HepG2 (cell line): ENCODE measurements around the gene TMEM229B. TPM values are rescaled to one million over a fixed set of nuclear protein-coding genes. Genes with fewer than 3 reads are reported as not detected.

ENCODE experiments used
- ATAC-seq: fragments of 200-7000 bp; cut with Tn5 transposase; 3 replicates; pipeline ENCODE4 v1.9.1; 2020; ENCODE audit warnings: mild to moderate bottlenecking, moderate library complexity
- BruUV-seq: library from RNA; stranded (reverse); fragments of 400-500 nt; replicated peaks from 2 replicates; lab custom pipeline; 2021; lab: Mats Ljungman, UMichigan
- CTCF ChIA-PET: fragments of 300-600 bp; formaldehyde crosslinking; extraction: SDS; loops from one replicate; lab custom pipeline; 2021; ENCODE audit warnings: low total read pairs, inconsistent platforms, low intra/inter-chr PET ratio; lab: Yijun Ruan, JAX
- POLR2A ChIA-PET: fragments of 350-600 bp; sonication (Branson Sonifier 250); formaldehyde crosslinking; loops from one replicate; lab custom pipeline; 2020; ENCODE audit warnings: antibody characterized with exemption, inconsistent platforms; lab: Yijun Ruan, JAX
- DNase-seq: peaks from one replicate; pipeline ENCODE4 v3.0.0-alpha.2; 2015; ENCODE audit warnings: low spot score
- FAIRE-seq: peaks from 3 replicates; lab custom pipeline; 2011; peaks lifted over from hg19 to GRCh38; lab: Jason Lieb, UNC
- H2AFZ ChIP-seq: one replicate; pipeline ENCODE4 v1.6.1; 2011; ENCODE audit warnings: low read length, inconsistent platforms
- H3K27ac ChIP-seq: fragments of 300-600 bp; 3 replicates; pipeline ENCODE4 v1.8.0; 2011; ENCODE audit warnings: mixed run types, mild to moderate bottlenecking, mixed read lengths, low read length, inconsistent platforms; ENCODE audit not compliant: insufficient read depth; ENCODE audit errors: extremely low read length
- H3K27me3 ChIP-seq, 2 experiments: fragments of 200-600 bp in 1 of 2; 2 replicates in 1 of 2; 3 replicates in 1 of 2; pipeline versions ENCODE4 v1.6.0 to v1.8.0; 2011; ENCODE audit warnings: low read length in 2 of 2, mild to moderate bottlenecking in 2 of 2, moderate library complexity in 2 of 2, inconsistent platforms in 1 of 2; ENCODE audit not compliant: insufficient read depth in 2 of 2, control insufficient read depth in 1 of 2
- H3K36me3 ChIP-seq, 2 experiments: fragments of 200-600 bp in 1 of 2; replicated peaks in 1 of 2; 2 replicates in 1 of 2; 3 replicates in 1 of 2; pipeline versions ENCODE4 v1.5.1 to v1.8.0; 2011; ENCODE audit warnings: low read length in 2 of 2, inconsistent platforms in 1 of 2; ENCODE audit not compliant: insufficient read depth in 2 of 2, control insufficient read depth in 1 of 2
- H3K4me1 ChIP-seq: 2 replicates; pipeline ENCODE4 v1.5.1; 2012; ENCODE audit warnings: low read length, inconsistent platforms; ENCODE audit not compliant: insufficient read depth
- H3K4me2 ChIP-seq: 2 replicates; pipeline ENCODE4 v1.6.0; 2011; ENCODE audit warnings: low read depth, low read length, inconsistent platforms
- H3K4me3 ChIP-seq, 3 experiments: fragments of 200-600 bp in 1 of 3; sonication (generic), shearing (Covaris generic) in 1 of 3; replicated peaks in 1 of 3; 2 replicates each; pipeline ENCODE4 v1.5.1; 2011 to 2016; ENCODE audit warnings: low read length in 3 of 3, inconsistent platforms in 2 of 3, low read depth in 2 of 3, mild to moderate bottlenecking in 2 of 3, control low read depth in 1 of 3, mixed read lengths in 1 of 3; ENCODE audit not compliant: insufficient read depth in 1 of 3
- H3K79me2 ChIP-seq: one replicate; pipeline ENCODE4 v1.6.1; 2011; ENCODE audit warnings: low read length, inconsistent platforms; ENCODE audit not compliant: insufficient read depth
- H3K9ac ChIP-seq: 2 replicates; pipeline ENCODE4 v1.6.0; 2011; ENCODE audit warnings: mild to moderate bottlenecking, low read depth, low read length, inconsistent platforms; ENCODE audit not compliant: insufficient read depth
- H3K9me3 ChIP-seq: 2 replicates; pipeline ENCODE4 v1.5.1; 2012; ENCODE audit warnings: mild to moderate bottlenecking, low read length
- H4K20me1 ChIP-seq: 2 replicates; pipeline ENCODE4 v1.6.0; 2011; ENCODE audit warnings: inconsistent platforms, mild to moderate bottlenecking, low read length, moderate library complexity; ENCODE audit not compliant: insufficient read depth
- ISL2 ChIP-seq: sonication (generic); formaldehyde crosslinking; IDR thresholded peaks from 2 replicates; pipeline ENCODE4 v1.5.0; 2020; ENCODE audit warnings: missing genetic modification reagents
- NFRKB ChIP-seq: fragments of 450-650 bp; IDR thresholded peaks from 2 replicates; pipeline ENCODE4 v1.6.1; 2017
- RFX5 ChIP-seq: IDR thresholded peaks from 2 replicates; pipeline ENCODE4 v1.6.1; 2011; ENCODE audit warnings: low read depth, low read length, improper control_type of control experiment
- ZNF274 ChIP-seq: sonication (generic); formaldehyde crosslinking; IDR thresholded peaks from 2 replicates; pipeline ENCODE4 v1.5.1; 2020; ENCODE audit warnings: mild to moderate bottlenecking, missing genetic modification reagents
- ZNF292 ChIP-seq: sonication (generic); formaldehyde crosslinking; IDR thresholded peaks from 2 replicates; pipeline ENCODE4 v1.8.1; 2022; ENCODE audit warnings: mild to moderate bottlenecking, low read depth, missing genetic modification reagents, borderline replicate concordance
- ZNF552 ChIP-seq: sonication (generic); formaldehyde crosslinking; IDR thresholded peaks from 2 replicates; pipeline ENCODE4 v1.9.0; 2022; ENCODE audit warnings: missing genetic modification reagents, mild to moderate bottlenecking, borderline replicate concordance
- ZNF776 ChIP-seq: sonication (generic); formaldehyde crosslinking; IDR thresholded peaks from 2 replicates; pipeline ENCODE4 v1.4.0; 2020; ENCODE audit warnings: mild to moderate bottlenecking, missing genetic modification reagents
- WGBS: methylation state at CpG from one replicate; pipeline ENCODE4 v1.1.6; 2017; ENCODE audit warnings: low lambda C conversion rate; 5-methylcytosine and 5-hydroxymethylcytosine counted together
- in situ Hi-C: cut with HindIII; loops from 2 replicates; pipeline ENCODE4 v1.10.0; 2017; ENCODE audit warnings: low pct_unique_long_range_greater_than_20kb; ENCODE audit not compliant: extremely low pct_ligation_motif_present
- intact Hi-C: fragments of 100-400 bp; cut with micrococcal nuclease; formaldehyde crosslinking; loops from one replicate; pipeline ENCODE4 v1.10.0; 2022; ENCODE audit not compliant: unreplicated experiment
- polyA plus RNA-seq, 8 experiments: library from polyadenylated mRNA; depleted of rRNA in 3 of 8; stranded (reverse) in 7 of 8; unstranded in 1 of 8; fragments of >200 nt; fragmentation: Illumina TruSeq in 4 of 8; extraction: Trizol in 4 of 8; gene quantifications; 2 replicates each; pipeline versions ENCODE4 v1.2.1 to v1.2.3, GENCODE V29; 2011 to 2016; ENCODE audit warnings: low read depth in 4 of 8, missing spikeins in 1 of 8, mixed read lengths in 1 of 8; ENCODE audit not compliant: insufficient read depth in 1 of 8
- total RNA-seq, 5 experiments: library from RNA; depleted of rRNA; stranded (reverse); fragments of >200 nt; fragmentation: Illumina TruSeq; extraction: Trizol; gene quantifications; 2 replicates each; pipeline ENCODE4 v1.2.3, GENCODE V29; 2016; ENCODE audit warnings: low read depth in 1 of 5
- TF ChIP-seq, protein P1 (sequence below): sonication (generic); formaldehyde crosslinking; IDR thresholded peaks from 2 replicates; pipeline ENCODE4 v1.4.0; 2020; ENCODE audit warnings: missing genetic modification reagents, borderline replicate concordance
- TF ChIP-seq, protein P2 (sequence below): sonication (generic); formaldehyde crosslinking; IDR thresholded peaks from 2 replicates; pipeline ENCODE4 v1.5.0; 2020; ENCODE audit warnings: mild to moderate bottlenecking, missing genetic modification reagents
- TF ChIP-seq, protein P3 (sequence below): sonication (generic); formaldehyde crosslinking; IDR thresholded peaks from 2 replicates; pipeline ENCODE4 v1.5.0; 2020; ENCODE audit warnings: missing genetic modification reagents, mild to moderate bottlenecking, borderline replicate concordance
- TF ChIP-seq, protein P4 (sequence below): sonication (generic); formaldehyde crosslinking; IDR thresholded peaks from 2 replicates; pipeline ENCODE4 v1.4.0; 2020; ENCODE audit warnings: missing genetic modification reagents, borderline replicate concordance

TMEM229B gene
- total and polyA plus RNA-seq, 2 of the 13 experiments (the other 11 are each of a cell fraction or from before 2014, with no cell fraction given) = 0.69 to 1.1 TPM

DNA sequence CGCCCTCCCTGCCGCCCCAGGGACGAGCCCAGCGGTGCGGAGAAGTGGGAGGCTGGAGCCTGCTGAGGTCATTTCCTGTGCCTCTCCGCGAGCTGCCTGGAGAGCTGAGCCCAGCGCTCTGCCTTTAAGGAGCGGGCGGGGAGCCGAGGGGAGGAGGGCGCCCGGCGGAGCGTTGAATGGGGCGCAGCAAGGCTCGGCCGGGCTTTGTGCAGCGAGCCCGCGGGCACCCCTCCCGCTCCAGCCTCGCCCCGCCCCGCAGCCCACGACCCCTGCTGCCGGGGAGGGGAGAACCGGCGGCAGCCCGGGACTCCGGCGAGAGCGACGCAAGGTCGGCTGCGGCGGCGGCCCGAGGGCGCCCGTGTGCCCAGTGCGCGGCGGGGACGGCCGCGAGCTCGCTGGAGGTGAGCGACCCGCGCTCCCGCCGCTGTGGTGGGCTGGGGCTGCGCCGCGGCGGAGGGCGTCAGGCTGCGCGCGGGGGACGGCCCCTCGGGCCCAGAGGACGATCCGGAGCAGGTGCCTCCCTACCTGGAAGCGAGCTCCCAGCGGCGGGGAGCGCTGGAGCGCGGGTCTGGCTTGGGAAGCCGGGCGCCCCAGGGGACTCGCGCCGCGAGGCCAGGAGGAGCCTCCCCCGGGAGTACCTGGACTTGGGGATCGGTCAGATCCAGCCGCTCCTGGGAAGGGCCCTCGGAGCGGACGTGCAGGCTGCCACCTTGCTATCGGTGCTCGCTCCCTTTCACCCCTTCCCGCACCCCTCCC lies 44.7 kb upstream of the TMEM229B start, which contains the start of gene PLEKHH1 (continued):
- TF ChIP-seq, protein P1, sequence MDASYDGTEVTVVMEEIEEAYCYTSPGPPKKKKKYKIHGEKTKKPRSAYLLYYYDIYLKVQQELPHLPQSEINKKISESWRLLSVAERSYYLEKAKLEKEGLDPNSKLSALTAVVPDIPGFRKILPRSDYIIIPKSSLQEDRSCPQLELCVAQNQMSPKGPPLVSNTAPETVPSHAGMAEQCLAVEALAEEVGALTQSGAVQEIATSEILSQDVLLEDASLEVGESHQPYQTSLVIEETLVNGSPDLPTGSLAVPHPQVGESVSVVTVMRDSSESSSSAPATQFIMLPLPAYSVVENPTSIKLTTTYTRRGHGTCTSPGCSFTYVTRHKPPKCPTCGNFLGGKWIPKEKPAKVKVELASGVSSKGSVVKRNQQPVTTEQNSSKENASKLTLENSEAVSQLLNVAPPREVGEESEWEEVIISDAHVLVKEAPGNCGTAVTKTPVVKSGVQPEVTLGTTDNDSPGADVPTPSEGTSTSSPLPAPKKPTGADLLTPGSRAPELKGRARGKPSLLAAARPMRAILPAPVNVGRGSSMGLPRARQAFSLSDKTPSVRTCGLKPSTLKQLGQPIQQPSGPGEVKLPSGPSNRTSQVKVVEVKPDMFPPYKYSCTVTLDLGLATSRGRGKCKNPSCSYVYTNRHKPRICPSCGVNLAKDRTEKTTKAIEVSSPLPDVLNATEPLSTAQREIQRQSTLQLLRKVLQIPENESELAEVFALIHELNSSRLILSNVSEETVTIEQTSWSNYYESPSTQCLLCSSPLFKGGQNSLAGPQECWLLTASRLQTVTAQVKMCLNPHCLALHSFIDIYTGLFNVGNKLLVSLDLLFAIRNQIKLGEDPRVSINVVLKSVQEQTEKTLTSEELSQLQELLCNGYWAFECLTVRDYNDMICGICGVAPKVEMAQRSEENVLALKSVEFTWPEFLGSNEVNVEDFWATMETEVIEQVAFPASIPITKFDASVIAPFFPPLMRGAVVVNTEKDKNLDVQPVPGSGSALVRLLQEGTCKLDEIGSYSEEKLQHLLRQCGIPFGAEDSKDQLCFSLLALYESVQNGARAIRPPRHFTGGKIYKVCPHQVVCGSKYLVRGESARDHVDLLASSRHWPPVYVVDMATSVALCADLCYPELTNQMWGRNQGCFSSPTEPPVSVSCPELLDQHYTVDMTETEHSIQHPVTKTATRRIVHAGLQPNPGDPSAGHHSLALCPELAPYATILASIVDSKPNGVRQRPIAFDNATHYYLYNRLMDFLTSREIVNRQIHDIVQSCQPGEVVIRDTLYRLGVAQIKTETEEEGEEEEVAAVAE = 0 out of 2 replicates have a peak, but pooled peaks have one; percentile 28

DNA sequence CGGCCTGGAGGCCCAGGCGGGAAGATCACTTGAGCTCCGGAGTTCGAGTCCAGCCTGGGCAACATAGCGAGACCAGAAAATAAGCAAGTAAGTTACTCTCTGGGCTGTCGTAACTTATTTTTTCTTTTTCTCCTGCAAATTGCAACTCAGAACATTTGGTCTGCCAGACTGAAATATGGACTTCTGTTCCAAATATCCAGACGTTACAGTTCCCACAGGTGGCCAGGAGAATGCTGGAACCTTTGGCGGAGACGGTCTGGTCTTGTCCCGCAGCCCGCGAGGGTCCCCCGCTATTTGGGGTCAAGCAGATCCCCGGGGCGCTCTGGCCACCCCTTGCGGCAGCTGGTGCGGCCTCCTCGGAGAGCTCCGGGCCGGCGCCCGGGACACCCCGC lies 44.1 kb upstream of the TMEM229B start:
- H3K36me3 ChIP-seq = no peaks in the 10 kb centered on the region
- no peaks in the 10 kb centered on the region for H4K20me1 ChIP-seq
- 24% methylated on average over 13 of the region's 23 CpGs for WGBS
- peak overlapping the region; percentile 73 to 84 (median 82) for H3K4me3 ChIP-seq
- BruUV-seq = TSS peak; percentile 81
- H3K79me2 ChIP-seq = no peaks in the 10 kb centered on the region
- peaks cover 0 to 18% of the 10 kb centered on the region in 2 experiments; a peak in 3 of 5 replicates for H3K27me3 ChIP-seq
- POLR2A ChIA-PET = interaction anchor here (1.0 to 1.1 kb wide), 3 partner anchors 25 to 40 kb away, joined by 3 to 4 read pairs (median 4); no protein-coding TSS in a partner anchor
- no peak overlapping the region for H3K27ac ChIP-seq
- in situ Hi-C loops = no loop called here
- CTCF ChIA-PET = no interaction called here
- FAIRE-seq = no peak
- no peaks in the 10 kb centered on the region for H3K9me3 ChIP-seq
- no peak for DNase-seq
- intact Hi-C loops = no loop called here
- H3K4me1 ChIP-seq = peaks cover 31% of the 10 kb centered on the region
- peak overlapping the region; percentile 82 for H3K4me2 ChIP-seq
- peak overlapping the region; percentile 71 for H3K9ac ChIP-seq
- no peak for ATAC-seq
- H2AFZ ChIP-seq = no peak overlapping the region
- TF ChIP-seq NFRKB (no peak), ZNF776 (CRISPR knock-in tag) (no peak), ZNF274 (CRISPR knock-in tag) (peak; percentile 88), ZNF552 (CRISPR knock-in tag) (0 out of 2 replicates have a peak, but pooled peaks have one; percentile 59), ISL2 (CRISPR knock-in tag) (0 out of 2 replicates have a peak, but pooled peaks have one; percentile 30), RFX5 (no peak), ZNF292 (CRISPR knock-in tag) (no peak)
- TF ChIP-seq, protein P2, sequence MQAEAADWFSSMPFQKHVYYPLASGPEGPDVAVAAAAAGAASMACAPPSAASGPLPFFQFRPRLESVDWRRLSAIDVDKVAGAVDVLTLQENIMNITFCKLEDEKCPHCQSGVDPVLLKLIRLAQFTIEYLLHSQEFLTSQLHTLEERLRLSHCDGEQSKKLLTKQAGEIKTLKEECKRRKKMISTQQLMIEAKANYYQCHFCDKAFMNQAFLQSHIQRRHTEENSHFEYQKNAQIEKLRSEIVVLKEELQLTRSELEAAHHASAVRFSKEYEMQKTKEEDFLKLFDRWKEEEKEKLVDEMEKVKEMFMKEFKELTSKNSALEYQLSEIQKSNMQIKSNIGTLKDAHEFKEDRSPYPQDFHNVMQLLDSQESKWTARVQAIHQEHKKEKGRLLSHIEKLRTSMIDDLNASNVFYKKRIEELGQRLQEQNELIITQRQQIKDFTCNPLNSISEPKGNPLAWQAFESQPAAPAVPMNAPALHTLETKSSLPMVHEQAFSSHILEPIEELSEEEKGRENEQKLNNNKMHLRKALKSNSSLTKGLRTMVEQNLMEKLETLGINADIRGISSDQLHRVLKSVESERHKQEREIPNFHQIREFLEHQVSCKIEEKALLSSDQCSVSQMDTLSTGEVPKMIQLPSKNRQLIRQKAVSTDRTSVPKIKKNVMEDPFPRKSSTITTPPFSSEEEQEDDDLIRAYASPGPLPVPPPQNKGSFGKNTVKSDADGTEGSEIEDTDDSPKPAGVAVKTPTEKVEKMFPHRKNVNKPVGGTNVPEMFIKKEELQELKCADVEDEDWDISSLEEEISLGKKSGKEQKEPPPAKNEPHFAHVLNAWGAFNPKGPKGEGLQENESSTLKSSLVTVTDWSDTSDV = 0 out of 2 replicates have a peak, but pooled peaks have one; percentile 32
- TF ChIP-seq, protein P3, sequence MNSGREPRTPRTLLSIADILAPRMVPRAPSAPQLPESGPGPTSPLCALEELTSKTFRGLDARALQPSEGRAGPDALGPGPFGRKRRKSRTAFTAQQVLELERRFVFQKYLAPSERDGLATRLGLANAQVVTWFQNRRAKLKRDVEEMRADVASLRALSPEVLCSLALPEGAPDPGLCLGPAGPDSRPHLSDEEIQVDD (CRISPR knock-in tag) = no peak
- TF ChIP-seq, protein P4, sequence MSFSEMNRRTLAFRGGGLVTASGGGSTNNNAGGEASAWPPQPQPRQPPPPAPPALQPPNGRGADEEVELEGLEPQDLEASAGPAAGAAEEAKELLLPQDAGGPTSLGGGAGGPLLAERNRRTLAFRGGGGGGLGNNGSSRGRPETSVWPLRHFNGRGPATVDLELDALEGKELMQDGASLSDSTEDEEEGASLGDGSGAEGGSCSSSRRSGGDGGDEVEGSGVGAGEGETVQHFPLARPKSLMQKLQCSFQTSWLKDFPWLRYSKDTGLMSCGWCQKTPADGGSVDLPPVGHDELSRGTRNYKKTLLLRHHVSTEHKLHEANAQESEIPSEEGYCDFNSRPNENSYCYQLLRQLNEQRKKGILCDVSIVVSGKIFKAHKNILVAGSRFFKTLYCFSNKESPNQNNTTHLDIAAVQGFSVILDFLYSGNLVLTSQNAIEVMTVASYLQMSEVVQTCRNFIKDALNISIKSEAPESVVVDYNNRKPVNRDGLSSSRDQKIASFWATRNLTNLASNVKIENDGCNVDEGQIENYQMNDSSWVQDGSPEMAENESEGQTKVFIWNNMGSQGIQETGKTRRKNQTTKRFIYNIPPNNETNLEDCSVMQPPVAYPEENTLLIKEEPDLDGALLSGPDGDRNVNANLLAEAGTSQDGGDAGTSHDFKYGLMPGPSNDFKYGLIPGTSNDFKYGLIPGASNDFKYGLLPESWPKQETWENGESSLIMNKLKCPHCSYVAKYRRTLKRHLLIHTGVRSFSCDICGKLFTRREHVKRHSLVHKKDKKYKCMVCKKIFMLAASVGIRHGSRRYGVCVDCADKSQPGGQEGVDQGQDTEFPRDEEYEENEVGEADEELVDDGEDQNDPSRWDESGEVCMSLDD (CRISPR knock-in tag) = peak; percentile 89; the same call in 1 of the 2 replicates
